Progenitor cell of endocrine pancreas (in vitro differentiated cells): ENCODE results near the gene SIGLEC5. TPM values are rescaled to one million over a fixed set of nuclear protein-coding genes. Genes with fewer than 3 reads are reported as not detected.

Experiments
- DNase-seq: peaks from one replicate; pipeline ENCODE4 v3.0.0; 2021; ENCODE audit warnings: low spot score; ENCODE audit not compliant: unreplicated experiment
- H3K27ac Mint-ChIP-seq: 2 replicates; pipeline ENCODE4 v1.8.0; 2021; ENCODE audit warnings: mild to moderate bottlenecking, moderate library complexity, mixed read lengths
- H3K27me3 Mint-ChIP-seq: 2 replicates; pipeline ENCODE4 v1.8.0; 2021; ENCODE audit warnings: mixed read lengths
- H3K36me3 Mint-ChIP-seq: 2 replicates; pipeline ENCODE4 v1.8.0; 2022; ENCODE audit warnings: mixed read lengths; ENCODE audit not compliant: insufficient read depth
- H3K4me1 Mint-ChIP-seq: 2 replicates; pipeline ENCODE4 v1.8.0; 2021; ENCODE audit warnings: low read depth, mixed read lengths
- H3K4me3 Mint-ChIP-seq: 2 replicates; pipeline ENCODE4 v1.8.0; 2021; ENCODE audit warnings: low read depth, mild to moderate bottlenecking, moderate library complexity, mixed read lengths
- H3K9me3 Mint-ChIP-seq: 2 replicates; pipeline ENCODE4 v1.8.0; 2021; ENCODE audit warnings: low read depth, mixed read lengths
- CTCF ChIP-seq: fragments of 200-600 bp; sonication (generic); IDR thresholded peaks from one replicate; pipeline ENCODE4 v1.5.0; 2021; ENCODE audit warnings: antibody characterized with exemption, mild to moderate bottlenecking; ENCODE audit not compliant: unreplicated experiment
- total RNA-seq: library from RNA; stranded (reverse); gene quantifications from 2 replicates; pipeline ENCODE4 v1.2.1, GENCODE V29; 2021

Gene SIGLEC5
- total RNA-seq, 1 donor from 2014 or later, result not detected

- Mint-ChIP-seq H3K27ac (no peak overlapping the region), H3K4me3 (peak overlapping the region; percentile 93), H3K27me3 (peaks cover 9% of the 10 kb centered on the region), H3K4me1 (peaks cover 13% of the 10 kb centered on the region), H3K36me3 (peaks cover 7% of the 10 kb centered on the region), H3K9me3 (no peaks in the 10 kb centered on the region)
- TF ChIP-seq CTCF, result no peak
- DNase-seq, result no peak
These were observed 57.8 kb downstream of the SIGLEC5 start for GRCh38 chr19:51572410-51572809.

DNA sequence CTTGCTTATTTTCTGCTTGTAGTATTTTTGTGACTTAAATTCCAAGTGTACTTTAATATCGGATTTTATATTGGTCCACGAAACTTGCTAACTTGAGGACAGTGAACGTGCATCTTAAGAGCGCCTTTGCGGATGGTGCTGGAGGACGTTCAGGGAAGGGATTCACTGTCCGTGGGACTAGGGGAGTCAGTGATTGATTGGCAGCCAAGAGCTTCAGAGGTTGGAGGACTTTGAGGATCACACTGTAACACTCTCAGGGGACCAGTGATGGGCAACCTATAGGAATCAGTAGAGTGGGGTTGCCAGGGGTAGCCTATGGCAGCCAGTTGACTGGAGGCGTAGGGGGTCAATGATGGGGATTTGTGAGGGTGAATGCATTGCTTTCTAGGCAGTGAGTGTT is 58.6 kb downstream of the SIGLEC5 start:
- Mint-ChIP-seq H3K27me3 (peaks cover 10% of the 10 kb centered on the region), H3K9me3 (no peaks in the 10 kb centered on the region), H3K36me3 (peaks cover 1% of the 10 kb centered on the region), H3K4me1 (peaks cover 14% of the 10 kb centered on the region), H3K27ac (peak overlapping the region; percentile 93), H3K4me3 (peak overlapping the region; percentile 93)
- DNase-seq, result no peak
- no peak for TF ChIP-seq CTCF

- peaks cover 11% of the 10 kb centered on the region for H3K27me3 Mint-ChIP-seq
These were observed 59.1 kb downstream of the SIGLEC5 start, which contains the start of gene ZNF175 for GRCh38 chr19:51570962-51571575. Gene ZNF175, plus strand, starts transcription at chr19:51571283. Its CDS starts 2,047 bp downstream, at chr19:51573330.

GRCh38 chr19:51568456-51568855 is 61.7 kb downstream of the SIGLEC5 start:
- no peak for DNase-seq
- Mint-ChIP-seq H3K9me3 (no peaks in the 10 kb centered on the region), H3K4me1 (peaks cover 15% of the 10 kb centered on the region), H3K4me3 (no peak overlapping the region), H3K27ac (no peak overlapping the region), H3K36me3 (no peaks in the 10 kb centered on the region), H3K27me3 (peaks cover 27% of the 10 kb centered on the region)
- no peak for TF ChIP-seq CTCF

More at GRCh38 chr19:51570962-51571575, 59.1 kb downstream of the SIGLEC5 start, which contains the start of gene ZNF175:
- TF ChIP-seq CTCF, result no peak
- Mint-ChIP-seq H3K4me1 (peaks cover 15% of the 10 kb centered on the region), H3K36me3 (no peaks in the 10 kb centered on the region), H3K4me3 (peak within 1 kb of the TSS; percentile 93), H3K9me3 (no peaks in the 10 kb centered on the region), H3K27ac (peak within 1 kb of the TSS; percentile 93)
- DNase-seq, result peak; percentile 84

DNA sequence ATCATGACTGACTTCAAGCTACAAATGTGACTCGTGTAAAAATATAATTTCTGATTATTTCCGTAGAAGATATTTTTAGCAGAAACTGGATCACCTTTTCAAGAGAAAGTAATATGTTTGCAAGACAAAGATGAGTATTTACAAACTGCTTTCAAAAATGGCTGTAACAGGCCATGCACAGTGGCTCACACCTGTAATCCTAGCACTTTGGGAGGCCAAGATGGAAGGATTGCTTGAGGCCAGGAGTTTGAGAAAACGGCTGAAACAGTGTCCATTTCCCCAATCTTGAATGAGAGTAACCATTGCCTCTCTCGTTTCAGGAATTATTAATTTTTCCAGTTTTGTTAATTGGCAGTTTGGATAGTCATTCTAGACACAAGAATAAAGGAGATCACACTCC is 62.6 kb downstream of the SIGLEC5 start:
- Mint-ChIP-seq H3K27ac (no peak overlapping the region), H3K27me3 (peaks cover 33% of the 10 kb centered on the region), H3K9me3 (no peaks in the 10 kb centered on the region), H3K36me3 (no peaks in the 10 kb centered on the region), H3K4me1 (peaks cover 15% of the 10 kb centered on the region), H3K4me3 (no peak overlapping the region)
- DNase-seq, result no peak
- no peak for TF ChIP-seq CTCF
